Psoas muscle (tissue), 8 donors: ENCODE measurements around the gene ESPN. TPM values are rescaled to one million over a fixed set of nuclear protein-coding genes. Genes with fewer than 3 reads are reported as not detected.

Experiments used
- ATAC-seq, 4 donors: fragments of 200-7000 bp; cut with Tn5 transposase; one replicate each; pipeline ENCODE4 v1.9.1; 2020; ENCODE audit warnings: moderate library complexity in 3 of 4, mild to moderate bottlenecking in 2 of 4
- DNase-seq, 2 donors: peaks; one replicate each; pipeline ENCODE4 v3.0.0-alpha.2; 2020
- H3K27ac ChIP-seq: fragments of 200-600 bp; one replicate; pipeline ENCODE4 v1.8.0; 2022
- H3K27me3 ChIP-seq, 3 donors: fragments of 200-600 bp in 1 of 3; one replicate each; pipeline versions ENCODE4 v1.6.1 to v1.8.0; 2013 to 2022; ENCODE audit warnings: low read length in 2 of 3, mild to moderate bottlenecking in 2 of 3, moderate library complexity in 1 of 3; ENCODE audit not compliant: insufficient read depth in 3 of 3
- H3K36me3 ChIP-seq, 2 donors: fragments of 200-600 bp in 1 of 2; one replicate each; pipeline versions ENCODE4 v1.6.1 to v1.8.0; 2013 to 2022; ENCODE audit warnings: low read depth in 1 of 2, mild to moderate bottlenecking in 1 of 2, moderate library complexity in 1 of 2; ENCODE audit not compliant: insufficient read depth in 1 of 2
- H3K4me1 ChIP-seq: fragments of 200-600 bp; one replicate; pipeline ENCODE4 v1.8.0; 2022
- H3K4me3 ChIP-seq: fragments of 200-600 bp; one replicate; pipeline ENCODE4 v1.8.0; 2022; ENCODE audit warnings: mild to moderate bottlenecking
- H3K9me3 ChIP-seq: fragments of 200-600 bp; one replicate; pipeline ENCODE4 v1.8.0; 2022
- CTCF ChIP-seq: fragments of 200-600 bp; IDR thresholded peaks from one replicate; pipeline ENCODE4 v1.8.0; 2022; ENCODE audit warnings: antibody characterized with exemption
- WGBS, 3 donors: extraction: QIAGEN DNeasy Blood & Tissue Kit; methylation state at CpG; one replicate each; pipeline versions ENCODE4 v1.1.6 to v1.1.7; 2013; 5-methylcytosine and 5-hydroxymethylcytosine counted together
- intact Hi-C, 2 donors: fragments of 100-400 bp; cut with DNase I; formaldehyde crosslinking; loops; one replicate each; pipeline versions ENCODE4 v1.11.0 to v1.14.2; 2022
- polyA plus RNA-seq, 3 donors: library from polyadenylated mRNA; stranded (reverse); fragments of 200-250 nt; gene quantifications; one replicate each; pipeline ENCODE4 v1.2.3, GENCODE V29; 2013
- total RNA-seq, 4 donors: library from RNA; stranded (reverse); fragmentation: NEBNext Ultra II Directional in 2 of 4; extraction: Animal tissue kit (Norgen Biotek cat#: 25700) in 2 of 4; gene quantifications; one replicate each; pipeline versions ENCODE4 v1.2.1 to v1.2.4, GENCODE V29; 2021 to 2023
- donor health status: healthy with polysubstance abuse.
- donor health status: DM: no; HTN: no; CAD: no; lungs with moderate emphysema.
- donor health status: Bipolar disorder and iron deficiency.
- donor health status: healthy.
- donor health status: DM: yes; HTN: yes; CAD: no.
- donor health status: DM: no; HTN: no; CAD: no.
- donor health status: DM: no; HTN: no; CAD: no.
- donor health status: DM: yes; HTN: yes; CAD: no.

Gene ESPN
- total and polyA plus RNA-seq, 7 donors, result 0.12 TPM; not detected in 6

DNA sequence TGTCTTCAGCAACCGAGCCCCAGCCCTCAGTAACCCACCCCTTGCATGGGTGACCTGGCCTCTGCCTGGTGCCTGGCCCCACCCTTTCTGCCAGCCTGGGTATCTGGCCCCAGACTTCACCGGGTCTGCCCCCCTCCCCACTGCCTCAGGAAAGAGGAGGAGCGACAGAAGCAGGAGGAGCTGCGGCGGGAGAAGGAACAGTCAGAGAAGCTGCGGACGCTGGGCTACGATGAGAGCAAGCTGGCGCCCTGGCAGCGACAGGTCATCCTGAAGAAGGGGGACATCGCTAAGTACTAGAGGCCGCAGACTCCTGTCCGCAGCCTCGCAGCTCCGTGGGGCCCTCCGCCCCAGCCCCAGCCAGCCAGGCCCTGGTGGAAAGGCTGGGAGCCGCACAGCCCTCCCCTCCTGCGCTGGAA is 35.3 kb downstream of the ESPN start:
- DNase-seq (no peak), ATAC-seq (no peak)
- 15 to 19% (median 16%) methylated on average over 16 to 18 of the region's 18 CpGs for WGBS, 3 donors

DNA sequence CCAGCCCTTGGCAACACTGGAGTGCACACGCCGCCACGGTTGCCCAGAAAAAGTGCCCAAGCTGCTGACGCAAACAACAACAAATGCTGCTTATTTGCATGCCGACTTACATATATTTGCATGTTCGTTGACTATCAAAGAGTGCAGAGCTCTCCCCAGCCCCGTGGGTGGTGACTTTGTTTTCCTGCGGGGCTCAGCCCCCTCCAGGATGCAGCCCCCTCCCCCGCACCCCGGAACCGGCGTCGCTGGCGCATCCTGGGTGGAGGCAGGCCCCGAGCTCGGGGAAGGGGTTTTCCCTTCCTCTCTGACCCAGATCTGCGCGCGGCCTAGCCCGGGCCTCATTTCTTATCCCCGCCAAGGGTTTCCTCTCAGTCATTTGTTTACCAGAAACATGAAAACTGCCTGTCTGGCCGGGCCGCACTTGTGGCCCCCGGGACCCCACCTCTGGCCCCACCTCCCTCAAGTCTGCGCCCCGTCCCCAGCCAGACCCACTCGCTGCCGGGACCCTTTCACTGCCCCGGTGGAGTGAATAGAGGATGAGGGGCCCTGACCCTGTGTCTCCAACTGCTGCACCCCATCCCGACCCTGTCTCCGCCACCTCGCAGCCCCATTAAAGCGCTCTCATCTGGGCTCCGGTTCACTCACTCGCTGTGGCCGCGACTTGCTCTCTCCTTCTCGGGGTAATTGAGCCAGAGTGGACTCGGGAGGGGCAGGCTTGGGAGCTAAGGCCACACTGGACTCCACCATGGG is 35.9 kb downstream of the ESPN start:
- no peaks in the 10 kb centered on the region for H3K4me1 ChIP-seq
- no peaks in the 10 kb centered on the region for H3K9me3 ChIP-seq
- intact Hi-C loops, result loop anchor here in 1 of 2 donors (1.0 kb wide), 1 partner anchor 13 kb away; no protein-coding TSS in a partner anchor
- H3K36me3 ChIP-seq, result no peaks in the 10 kb centered on the region
- TF ChIP-seq CTCF, result no peak
- 30 to 33% (median 33%) methylated on average over 39 of the region's 39 CpGs for WGBS, 3 donors
- H3K4me3 ChIP-seq, result peak overlapping the region; percentile 11
- DNase-seq, result no peak
- peaks cover 0 to 59% (median 13%) of the 10 kb centered on the region in 3 donors for H3K27me3 ChIP-seq
- no peak for ATAC-seq
- H3K27ac ChIP-seq, result no peak overlapping the region

More for the DNA sequence above, 35.3 kb downstream of the ESPN start:
- Histone ChIP-seq H3K4me1 (no peaks in the 10 kb centered on the region), H3K4me3 (no peak overlapping the region), H3K9me3 (no peaks in the 10 kb centered on the region), H3K27me3 (peaks cover 0 to 62% (median 16%) of the 10 kb centered on the region in 3 donors), H3K27ac (no peak overlapping the region), H3K36me3 (no peaks in the 10 kb centered on the region)
- intact Hi-C loops, result loop anchor here in 1 of 2 donors (1.0 kb wide), 1 partner anchor 13 kb away; no protein-coding TSS in a partner anchor
- no peak for TF ChIP-seq CTCF

- Histone ChIP-seq H3K27me3 (peaks cover 0 to 57% (median 15%) of the 10 kb centered on the region in 3 donors), H3K27ac (no peak overlapping the region), H3K9me3 (no peaks in the 10 kb centered on the region), H3K4me1 (no peaks in the 10 kb centered on the region), H3K36me3 (no peaks in the 10 kb centered on the region), H3K4me3 (peak overlapping the region; percentile 11)
- TF ChIP-seq CTCF, result no peak
- intact Hi-C loops, result no loop called here
- WGBS, 3 donors, result 74 to 77% (median 75%) methylated on average over 30 to 40 of the region's 40 CpGs
- no peak for DNase-seq
- no peak for ATAC-seq
Measured at GRCh38 chr1:6461051-6461530, 36.5 kb downstream of the ESPN start.

DNA sequence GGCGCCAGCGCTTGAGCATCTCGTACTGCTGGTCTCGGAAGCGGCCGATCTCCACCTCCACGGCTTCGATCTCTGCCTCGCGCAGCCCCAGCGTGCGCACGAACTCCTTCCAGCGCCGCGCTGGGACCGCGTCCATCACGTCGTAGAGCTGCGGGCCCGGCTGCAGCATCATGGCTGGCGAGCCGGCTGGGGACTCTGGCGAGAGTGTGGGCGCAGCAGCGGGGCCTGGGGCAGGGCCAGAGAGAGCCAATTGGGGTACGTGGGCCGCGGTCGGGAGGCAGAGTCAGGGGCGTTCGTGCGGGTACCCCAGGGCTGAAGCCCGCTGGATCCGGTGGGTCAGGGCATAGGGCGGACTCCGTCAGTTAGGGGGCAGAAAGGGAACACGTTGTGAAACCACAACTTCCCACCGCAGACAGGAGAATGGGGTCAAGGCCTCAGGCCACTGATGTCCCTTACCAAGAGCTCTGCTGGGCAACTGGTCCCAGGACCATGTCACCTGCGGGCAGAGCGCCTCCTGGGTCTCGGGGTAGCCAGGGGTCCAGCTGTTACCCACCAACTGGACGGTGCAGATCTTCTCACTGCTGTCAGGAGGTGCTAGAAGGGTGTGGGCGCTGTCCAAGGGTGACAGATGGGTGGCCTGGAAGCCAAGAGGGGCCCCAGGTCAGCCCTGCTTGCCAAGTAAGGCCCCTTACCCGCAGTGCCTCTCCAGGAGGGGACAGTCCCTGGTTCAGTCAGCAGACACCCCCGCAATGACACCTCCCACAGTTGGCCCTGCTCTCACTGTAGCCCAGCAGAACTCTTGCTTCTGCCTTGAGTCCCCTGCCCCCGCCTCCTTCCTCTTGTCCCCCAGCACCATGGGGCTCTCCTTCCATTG is 37.2 kb downstream of the ESPN start:
- H3K4me3 ChIP-seq, result no peak overlapping the region
- H3K9me3 ChIP-seq, result no peaks in the 10 kb centered on the region
- 83 to 85% (median 83%) methylated on average over 48 of the region's 48 CpGs for WGBS, 3 donors
- intact Hi-C loops, result no loop called here
- no peak for TF ChIP-seq CTCF
- H3K36me3 ChIP-seq, result no peaks in the 10 kb centered on the region
- no peaks in the 10 kb centered on the region for H3K4me1 ChIP-seq
- ATAC-seq, result no peak
- H3K27ac ChIP-seq, result no peak overlapping the region
- no peak for DNase-seq
- H3K27me3 ChIP-seq, result peaks cover 0 to 57% (median 14%) of the 10 kb centered on the region in 3 donors
